Colonic mucosa (tissue), 4 donors: Measurements from ENCODE around the gene GABRG2. TPM values are rescaled to one million over a fixed set of nuclear protein-coding genes. Genes with fewer than 3 reads are reported as not detected.

Experiments used
- DNase-seq: peaks from one replicate; pipeline ENCODE4 v3.0.0-alpha.2; 2020
- H3K27ac ChIP-seq: fragments of 200-600 bp; one replicate; pipeline ENCODE4 v1.8.0; 2021
- H3K27me3 ChIP-seq: fragments of 200-600 bp; one replicate; pipeline ENCODE4 v1.8.0; 2021
- H3K36me3 ChIP-seq: fragments of 200-600 bp; one replicate; pipeline ENCODE4 v1.8.0; 2021
- H3K4me1 ChIP-seq: fragments of 200-600 bp; one replicate; pipeline ENCODE4 v1.8.0; 2021; ENCODE audit warnings: mild to moderate bottlenecking
- H3K4me3 ChIP-seq: fragments of 200-600 bp; one replicate; pipeline ENCODE4 v1.8.0; 2021
- H3K9ac ChIP-seq, 2 donors: one replicate each; pipeline ENCODE4 v1.7.0; 2013; ENCODE audit warnings: control low read depth in 2 of 2, low read depth in 2 of 2, low read length in 2 of 2
- H3K9me3 ChIP-seq: fragments of 200-600 bp; one replicate; pipeline ENCODE4 v1.8.0; 2021
- CTCF ChIP-seq: fragments of 200-600 bp; IDR thresholded peaks from one replicate; pipeline ENCODE4 v1.8.0; 2022; ENCODE audit warnings: antibody characterized with exemption, mild to moderate bottlenecking
- intact Hi-C: fragments of 100-400 bp; cut with DNase I; formaldehyde crosslinking; loops from one replicate; pipeline ENCODE4 v1.14.1; 2022
- total RNA-seq, 2 donors: library from RNA; stranded (reverse); fragmentation: NEBNext Ultra II Directional in 1 of 2; extraction: Animal tissue kit (Norgen Biotek cat#: 25700) in 1 of 2; gene quantifications; one replicate each; pipeline ENCODE4 v1.2.1, GENCODE V29; 2021
- donor health status: healthy.
- donor health status: DM: no; HTN: no; CAD: no.
- donor health status: DM: no; HTN: no; CAD: no.

Gene GABRG2
- total RNA-seq, 2 donors from 2014 or later, result 0.10 to 0.53 TPM

- H3K27me3 ChIP-seq, result no peaks in the 10 kb centered on the region
- H3K4me3 ChIP-seq, result no peak overlapping the region
- H3K4me1 ChIP-seq, result no peaks in the 10 kb centered on the region
- H3K9me3 ChIP-seq, result no peaks in the 10 kb centered on the region
- intact Hi-C loops, result no loop called here
- TF ChIP-seq CTCF, result no peak
- no peak overlapping the region for H3K27ac ChIP-seq
- no peak for DNase-seq
- H3K9ac ChIP-seq, result no peak overlapping the region
- H3K36me3 ChIP-seq, result no peaks in the 10 kb centered on the region
Measured at GRCh38 chr5:162187371-162187770, 119.8 kb downstream of the GABRG2 start.

GRCh38 chr5:162189719-162190118, 122.1 kb downstream of the GABRG2 start:
- H3K4me3 ChIP-seq, result no peak overlapping the region
- H3K9me3 ChIP-seq, result no peaks in the 10 kb centered on the region
- no peaks in the 10 kb centered on the region for H3K36me3 ChIP-seq
- no peaks in the 10 kb centered on the region for H3K4me1 ChIP-seq
- no peak for DNase-seq
- intact Hi-C loops, result no loop called here
- no peak for TF ChIP-seq CTCF
- H3K9ac ChIP-seq, result no peak overlapping the region
- no peaks in the 10 kb centered on the region for H3K27me3 ChIP-seq
- H3K27ac ChIP-seq, result no peak overlapping the region

- Histone ChIP-seq H3K27me3 (no peaks in the 10 kb centered on the region), H3K36me3 (no peaks in the 10 kb centered on the region), H3K4me3 (no peak overlapping the region), H3K9me3 (no peaks in the 10 kb centered on the region), H3K9ac (no peak overlapping the region), H3K4me1 (no peaks in the 10 kb centered on the region), H3K27ac (no peak overlapping the region)
- no peak for TF ChIP-seq CTCF
- intact Hi-C loops, result no loop called here
- DNase-seq, result no peak
Measured at GRCh38 chr5:162193012-162193411, 125.4 kb downstream of the GABRG2 start.

- TF ChIP-seq CTCF, result no peak
- H3K9me3 ChIP-seq, result no peaks in the 10 kb centered on the region
- DNase-seq, result no peak
- H3K27ac ChIP-seq, result no peak overlapping the region
- H3K9ac ChIP-seq, result no peak overlapping the region
- no peak overlapping the region for H3K4me3 ChIP-seq
- intact Hi-C loops, result no loop called here
- H3K27me3 ChIP-seq, result no peaks in the 10 kb centered on the region
- H3K4me1 ChIP-seq, result no peaks in the 10 kb centered on the region
- H3K36me3 ChIP-seq, result no peaks in the 10 kb centered on the region
Measured at GRCh38 chr5:162196351-162196750, 128.8 kb downstream of the GABRG2 start.

GRCh38 chr5:162202285-162202880, 134.8 kb downstream of the GABRG2 start:
- Histone ChIP-seq H3K9ac (no peak overlapping the region), H3K27ac (no peak overlapping the region), H3K4me3 (no peak overlapping the region), H3K36me3 (no peaks in the 10 kb centered on the region), H3K9me3 (no peaks in the 10 kb centered on the region), H3K4me1 (no peaks in the 10 kb centered on the region), H3K27me3 (no peaks in the 10 kb centered on the region)
- no peak for DNase-seq
- intact Hi-C loops, result no loop called here
- no peak for TF ChIP-seq CTCF

Other genes starting within 250 kb of the GABRG2 start
- gene GABRA1, start 219.7 kb upstream of the GABRG2 start, total RNA-seq, result not detected